GM19099 (cell line): ENCODE measurements around the gene FUT8.

ENCODE experiments used
- POLR2A ChIP-seq: IDR thresholded peaks from 3 replicates; pipeline ENCODE4 v1.6.1; 2011; ENCODE audit warnings: low read depth; ENCODE audit not compliant: insufficient read length; ENCODE audit errors: extremely low read depth

Gene FUT8

DNA sequence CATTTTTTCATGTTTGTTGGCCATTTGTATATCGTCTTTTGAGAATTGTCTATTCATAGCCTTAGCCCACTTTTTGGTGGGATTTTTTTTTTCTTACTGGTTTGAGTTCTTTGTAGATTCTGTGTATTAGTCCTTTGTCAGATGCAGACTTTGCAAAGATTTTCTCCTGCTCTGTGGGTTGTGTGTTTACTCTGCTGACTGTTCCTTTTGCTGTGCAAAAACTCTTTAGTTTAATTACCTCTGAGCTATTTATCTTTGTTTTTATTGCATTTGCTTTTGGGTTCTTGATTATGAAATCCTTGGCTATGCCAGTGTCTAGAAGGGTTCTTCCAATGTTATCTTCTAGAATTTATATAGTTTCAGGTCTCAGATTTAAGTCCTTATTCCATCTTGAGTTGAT lies 220.0 kb downstream of the FUT8 start:
- no peak for TF ChIP-seq POLR2A

DNA sequence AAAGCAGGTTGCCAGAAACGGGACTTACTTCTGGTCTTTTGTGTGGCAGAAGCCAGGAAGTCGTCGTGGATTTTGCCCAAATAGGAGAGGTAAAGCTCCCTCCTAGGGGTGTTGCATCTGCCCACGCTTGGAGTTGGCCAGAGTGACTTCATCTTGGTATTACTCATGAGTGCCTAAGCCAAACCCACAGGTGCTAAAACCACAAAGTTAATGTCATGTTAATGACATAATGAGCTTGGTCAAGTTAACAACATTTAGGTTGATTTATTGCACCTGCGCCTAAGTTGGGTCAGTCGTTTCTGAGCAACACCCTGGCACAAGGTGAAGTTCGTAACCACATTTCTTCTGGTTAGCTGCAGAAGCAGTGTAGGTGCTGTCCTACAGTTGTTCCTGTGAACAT lies 225.2 kb downstream of the FUT8 start:
- TF ChIP-seq POLR2A, result no peak

DNA sequence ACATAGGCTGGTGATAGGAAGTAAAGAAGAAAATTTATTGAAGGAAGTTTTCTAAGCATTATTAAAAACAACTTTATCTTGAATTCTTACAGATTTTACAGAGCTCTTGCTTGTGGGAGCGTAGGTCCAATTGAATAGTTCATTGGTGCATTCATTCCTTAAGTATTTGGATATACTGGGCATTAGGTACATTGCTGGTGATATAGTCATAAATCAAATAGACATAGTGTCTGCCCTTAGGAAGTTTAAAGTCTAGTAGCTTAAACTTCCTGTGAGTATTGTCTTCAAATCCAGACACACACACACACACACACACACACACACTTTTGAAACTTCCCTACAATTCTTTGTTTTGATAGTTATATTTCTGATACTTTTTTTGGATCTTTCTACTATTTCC lies 226.7 kb downstream of the FUT8 start:
- no peak for TF ChIP-seq POLR2A

DNA sequence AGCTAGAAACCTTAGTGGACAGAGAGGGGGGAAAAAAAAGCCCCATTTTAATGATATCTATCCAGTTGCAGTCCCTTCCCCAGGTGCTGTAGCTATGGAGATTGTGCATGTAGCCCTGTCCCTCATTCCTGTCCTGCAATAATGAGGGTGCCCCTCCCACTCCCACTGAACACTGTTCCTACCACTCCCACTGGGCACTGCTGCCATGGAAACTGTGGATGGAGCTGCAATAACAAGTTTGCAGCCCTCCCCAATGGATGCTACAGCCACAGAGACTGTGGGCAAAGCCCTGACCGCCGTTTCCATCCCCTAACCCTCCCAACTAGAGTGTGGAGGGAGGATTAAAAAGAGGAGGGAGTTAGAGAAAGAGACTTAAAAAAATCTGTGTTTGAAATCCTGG lies 238.3 kb downstream of the FUT8 start:
- no peak for TF ChIP-seq POLR2A

DNA sequence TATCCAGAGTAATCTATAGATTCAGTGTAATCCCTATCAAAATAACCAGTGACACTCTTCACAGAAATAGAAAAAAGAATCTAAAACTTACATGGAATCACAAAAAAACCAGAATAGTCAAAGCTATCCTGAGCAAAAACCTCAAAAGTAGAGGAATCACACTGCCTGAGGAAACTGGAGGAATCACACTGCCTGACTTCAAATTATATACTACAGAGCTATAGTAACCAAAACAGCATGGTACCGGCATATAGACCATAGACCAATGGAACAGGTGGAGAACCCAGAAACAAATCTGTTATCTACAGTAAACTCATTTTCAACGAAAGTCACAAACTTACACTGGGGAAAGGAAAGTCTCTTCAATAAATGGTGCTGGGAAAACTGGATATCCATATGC lies 244.0 kb downstream of the FUT8 start:
- no peak for TF ChIP-seq POLR2A

DNA sequence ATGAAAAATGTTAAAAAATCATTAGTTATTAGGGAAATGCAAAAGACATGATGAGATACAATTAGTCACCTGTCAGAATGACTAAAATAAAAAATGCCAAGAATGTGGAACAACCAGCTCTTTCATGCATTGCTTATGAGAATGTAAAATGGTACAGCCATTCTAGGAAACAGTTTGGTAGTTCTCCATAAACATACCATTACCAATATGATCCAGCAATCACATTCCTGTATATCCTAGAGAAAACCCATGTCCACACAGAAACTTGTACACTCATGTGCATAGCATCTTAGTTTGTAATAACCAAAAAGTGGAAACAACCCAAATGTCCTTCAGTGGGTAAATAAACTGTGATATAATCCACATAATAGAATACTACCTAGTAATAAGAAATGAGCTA lies 245.7 kb downstream of the FUT8 start:
- TF ChIP-seq POLR2A, result no peak

DNA sequence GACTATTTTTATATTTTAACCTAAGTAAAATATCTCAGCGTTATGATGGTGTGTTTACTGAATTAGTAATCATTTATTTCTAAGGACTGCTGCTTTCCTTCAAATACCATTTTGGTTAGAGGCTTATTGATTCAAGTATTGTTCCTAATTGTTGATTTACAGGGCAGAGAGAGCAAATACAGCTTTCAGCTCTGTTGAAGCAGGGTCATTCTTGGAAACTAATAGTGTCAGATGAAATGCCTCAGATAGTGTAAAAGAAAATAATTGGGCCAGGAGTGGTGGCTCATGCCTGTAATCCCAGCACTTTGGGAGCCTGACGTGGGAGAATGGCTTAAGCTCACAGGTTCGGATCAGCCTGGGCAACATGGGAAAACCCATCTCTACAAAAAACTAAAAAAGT lies 249.3 kb downstream of the FUT8 start:
- no peak for TF ChIP-seq POLR2A

DNA sequence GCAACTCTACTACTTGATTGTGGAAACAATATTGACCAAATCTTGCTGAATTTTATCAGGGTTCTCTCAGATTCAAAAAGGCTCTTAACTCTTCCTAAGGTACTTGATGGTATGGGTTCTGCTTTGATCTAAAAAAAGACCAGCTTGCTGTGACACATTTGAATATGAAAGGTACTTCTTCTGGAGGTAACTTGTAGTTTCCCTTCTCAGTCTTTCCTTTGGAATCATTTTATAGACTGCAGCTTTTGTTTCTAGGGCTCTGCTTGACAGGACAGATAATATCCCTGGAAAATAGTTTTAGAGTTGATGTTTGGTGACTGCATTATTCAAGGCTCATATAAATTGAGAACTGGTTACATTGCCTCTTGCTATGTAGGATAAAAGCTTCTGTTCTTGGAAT lies 251.9 kb downstream of the FUT8 start:
- no peak for TF ChIP-seq POLR2A

DNA sequence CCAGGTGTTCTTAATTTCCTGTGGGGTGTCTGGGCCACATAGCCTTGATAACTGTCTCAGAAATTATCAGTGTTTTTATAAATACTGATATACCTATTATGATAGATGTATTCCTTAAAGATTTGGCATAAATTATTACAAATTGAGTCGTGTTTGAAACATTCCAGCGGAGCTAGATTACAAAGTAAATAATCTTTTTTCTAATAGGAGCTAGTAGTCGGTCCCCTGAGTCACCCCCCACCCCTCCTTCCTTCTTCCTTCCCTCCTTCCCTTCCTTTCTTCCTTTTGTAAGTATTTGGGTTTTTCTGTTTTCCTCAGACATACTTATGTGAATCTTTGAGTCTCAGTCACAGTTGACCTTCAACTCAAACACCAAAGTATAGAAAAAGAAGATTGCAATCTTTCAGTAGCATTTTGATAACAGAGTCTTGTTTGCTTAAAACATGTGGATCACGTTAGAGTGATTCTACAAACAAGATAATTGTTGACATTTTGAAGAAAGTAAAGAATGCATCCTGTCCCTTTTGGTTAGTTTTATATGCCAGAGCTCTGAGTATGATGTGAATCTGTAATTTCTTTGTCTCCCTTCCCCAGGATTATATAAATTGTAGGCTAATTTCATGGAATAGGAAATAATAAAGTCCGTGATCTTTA lies 264.0 kb downstream of the FUT8 start:
- TF ChIP-seq POLR2A, result no peak

DNA sequence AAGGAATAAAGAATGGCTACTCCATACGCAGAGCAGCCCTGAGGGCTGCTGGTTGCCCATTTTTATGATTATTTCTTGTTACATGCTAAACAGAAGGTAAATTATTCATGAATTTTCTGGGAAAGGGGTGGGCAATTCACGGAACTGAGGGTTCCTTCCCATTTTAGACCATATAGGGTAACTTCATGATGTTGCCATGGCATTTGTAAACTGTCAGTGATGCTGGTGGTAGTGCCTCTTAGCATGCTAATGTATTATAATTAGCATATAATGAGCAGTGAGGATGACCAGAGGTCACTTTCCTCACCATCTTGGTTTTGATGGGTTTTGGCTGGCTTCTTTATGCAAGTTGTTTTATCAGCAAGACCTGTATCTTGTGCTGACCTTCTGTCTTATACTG lies 273.0 kb downstream of the FUT8 start:
- TF ChIP-seq POLR2A, result no peak

DNA sequence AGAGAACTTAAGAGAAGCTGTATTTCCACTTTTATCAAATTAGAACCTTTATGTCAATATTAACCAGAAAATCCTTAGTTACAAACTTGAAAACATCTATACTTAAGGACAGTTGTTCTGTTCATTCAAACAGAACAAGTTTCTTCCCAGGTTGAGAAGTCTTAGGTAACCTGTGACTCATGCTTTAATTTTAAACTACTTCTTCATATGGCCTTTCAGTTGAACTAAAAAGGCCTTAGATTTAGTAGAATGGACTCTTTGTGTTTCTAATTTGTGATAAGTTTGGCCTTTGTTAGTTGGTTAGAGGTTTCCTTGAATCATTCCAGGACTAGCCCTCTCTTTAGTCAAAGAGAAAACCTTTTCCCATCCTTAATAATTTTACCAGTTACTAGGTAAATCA lies 274.2 kb downstream of the FUT8 start:
- TF ChIP-seq POLR2A, result no peak

DNA sequence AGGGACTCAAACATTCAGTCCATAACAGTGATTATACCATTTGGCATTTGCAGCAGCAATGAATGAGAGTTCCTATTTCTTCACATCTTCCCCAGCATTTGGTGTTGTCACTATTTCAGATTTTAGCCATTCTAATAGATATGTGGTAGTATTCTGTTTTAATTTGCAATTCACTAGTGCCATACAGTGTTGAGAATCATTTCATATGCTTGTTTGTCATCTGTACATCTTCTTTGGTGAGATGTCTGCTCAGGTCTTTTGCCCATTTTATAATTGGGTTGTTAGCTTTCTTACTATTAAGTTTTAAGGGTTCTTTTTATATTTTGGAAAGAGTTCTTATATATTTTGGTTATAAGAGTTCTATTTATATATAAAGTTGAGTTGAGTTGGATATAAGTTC lies 276.5 kb downstream of the FUT8 start:
- TF ChIP-seq POLR2A, result no peak

DNA sequence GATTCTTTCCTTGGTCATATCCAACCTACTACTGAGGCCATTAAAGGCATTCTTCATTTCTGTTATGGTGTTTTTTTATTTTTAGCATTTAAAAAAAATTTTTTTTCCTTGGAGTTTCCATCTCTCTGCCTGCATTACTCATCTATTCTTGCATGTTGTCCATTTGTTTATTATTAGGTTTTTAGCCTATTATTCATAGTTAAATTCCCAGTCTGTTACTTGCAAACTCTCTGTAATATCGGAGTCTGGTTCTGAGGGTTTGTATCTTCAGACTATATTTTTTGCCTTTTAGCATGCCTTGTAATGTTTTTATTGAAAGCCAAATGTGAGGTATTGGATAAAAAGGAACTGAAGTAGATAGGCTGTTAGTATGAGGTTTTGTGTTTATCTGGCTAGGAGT lies 284.3 kb downstream of the FUT8 start:
- TF ChIP-seq POLR2A, result no peak

DNA sequence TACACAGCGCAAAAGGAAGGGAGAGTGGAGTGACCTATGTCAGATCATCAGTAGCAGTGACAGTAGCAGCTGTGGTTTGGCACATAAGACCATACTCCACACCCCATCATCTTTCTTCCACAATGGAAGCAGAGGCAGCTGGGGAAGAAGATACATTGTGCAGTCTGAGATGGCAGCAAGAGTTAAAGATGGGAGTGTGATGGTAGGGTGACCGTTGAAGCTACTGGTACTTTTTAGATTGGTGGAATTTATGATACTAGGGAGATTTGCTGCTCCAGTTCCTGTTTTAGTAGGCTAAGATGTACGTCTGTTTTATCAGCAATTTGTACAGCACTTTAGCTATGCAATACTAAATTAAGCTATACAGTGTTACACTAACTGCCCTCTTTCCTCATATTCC lies 291.0 kb downstream of the FUT8 start:
- TF ChIP-seq POLR2A, result no peak

DNA sequence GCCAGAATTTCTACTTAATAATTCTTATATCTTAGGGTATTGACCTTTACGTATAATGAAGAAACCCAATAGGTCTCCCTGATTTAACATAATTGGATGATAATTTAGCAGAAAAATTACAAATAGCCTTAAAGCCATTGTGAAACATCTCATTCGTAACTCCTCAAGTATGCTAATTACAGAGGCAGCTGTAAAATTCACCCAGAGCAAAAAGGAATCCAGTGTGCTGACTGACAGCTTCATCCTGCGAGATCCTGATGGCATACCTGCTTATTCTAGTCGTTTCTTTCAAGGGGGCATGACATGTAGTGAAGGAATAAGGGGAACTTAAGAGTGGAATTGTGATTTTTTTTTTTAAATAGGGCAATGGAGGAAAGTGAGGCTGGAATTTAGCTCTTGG lies 291.5 kb downstream of the FUT8 start:
- TF ChIP-seq POLR2A, result no peak

DNA sequence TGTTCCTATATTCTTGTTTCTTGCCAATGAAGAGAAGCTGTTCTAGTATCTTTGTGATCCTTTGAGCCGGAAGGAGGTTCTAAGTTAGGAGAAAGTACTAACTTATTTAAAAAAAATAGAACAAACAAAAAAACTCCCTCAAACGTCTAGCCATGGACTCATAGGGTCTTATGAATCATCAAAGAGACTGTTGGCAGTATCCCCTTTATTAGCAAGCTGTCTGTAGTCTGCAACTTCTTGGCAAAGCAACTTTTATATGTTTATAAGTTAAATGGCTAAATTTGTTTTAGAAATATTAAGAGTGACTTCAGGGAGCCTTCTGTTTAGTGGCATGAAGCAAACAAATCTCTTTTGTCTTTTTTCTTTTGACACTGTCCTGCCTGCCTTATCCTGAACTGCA lies 291.9 kb downstream of the FUT8 start:
- no peak for TF ChIP-seq POLR2A

DNA sequence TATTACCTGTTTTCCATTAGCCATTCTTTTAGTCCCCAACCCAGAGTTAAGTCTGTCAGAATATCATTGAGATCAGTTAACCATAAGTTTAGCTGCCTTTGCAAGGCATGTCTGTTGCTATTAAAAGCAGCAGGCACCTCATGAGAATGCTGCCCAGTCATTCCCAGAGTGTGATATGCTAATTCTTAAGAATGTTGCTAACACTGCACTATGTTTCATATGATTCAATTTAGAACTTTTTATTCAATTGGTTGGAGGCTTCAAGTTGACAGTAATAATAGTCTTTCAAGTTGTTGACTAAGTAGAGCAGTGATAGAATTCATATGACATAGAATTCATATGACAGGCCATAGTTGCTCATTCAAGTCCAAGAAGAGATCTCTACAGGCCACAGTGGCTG lies 292.3 kb downstream of the FUT8 start:
- no peak for TF ChIP-seq POLR2A

DNA sequence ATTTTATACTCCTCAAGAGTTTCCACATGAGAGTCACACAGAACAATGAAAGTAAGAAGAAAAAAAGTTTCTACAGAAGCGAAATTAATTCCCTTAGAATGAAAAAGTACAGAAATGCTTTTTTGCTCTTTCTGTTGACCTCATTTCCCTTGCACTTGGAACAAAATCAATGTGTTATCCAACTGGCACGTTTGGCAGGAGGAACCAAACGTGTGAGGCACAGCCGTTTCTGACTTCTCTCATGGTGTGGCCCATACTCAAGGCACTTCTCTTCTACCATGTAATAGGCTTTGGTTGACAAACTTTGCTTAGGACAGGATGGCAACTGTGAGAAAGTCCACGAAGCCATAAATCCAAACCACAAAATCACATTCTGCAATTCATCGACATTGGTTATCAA lies 297.0 kb downstream of the FUT8 start:
- no peak for TF ChIP-seq POLR2A

DNA sequence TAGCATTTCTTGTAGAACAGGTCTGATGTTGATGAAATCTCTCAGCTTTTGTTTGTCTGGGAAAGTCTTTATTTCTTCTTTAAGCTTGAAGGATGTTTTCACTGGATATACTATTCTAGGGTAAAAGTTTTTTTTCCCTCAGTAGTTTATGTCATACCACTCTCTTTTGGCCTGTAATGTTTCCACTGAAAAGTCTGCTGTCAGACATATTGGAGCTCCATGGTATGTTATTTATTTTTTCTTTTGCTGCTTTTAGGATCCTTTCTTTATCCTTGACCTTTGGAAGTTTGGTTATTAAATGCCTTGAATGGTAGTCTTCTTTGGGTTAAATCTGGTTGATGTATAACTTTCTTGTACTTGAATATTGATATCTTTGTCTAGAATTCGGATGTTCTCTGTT lies 306.1 kb downstream of the FUT8 start:
- no peak for TF ChIP-seq POLR2A

DNA sequence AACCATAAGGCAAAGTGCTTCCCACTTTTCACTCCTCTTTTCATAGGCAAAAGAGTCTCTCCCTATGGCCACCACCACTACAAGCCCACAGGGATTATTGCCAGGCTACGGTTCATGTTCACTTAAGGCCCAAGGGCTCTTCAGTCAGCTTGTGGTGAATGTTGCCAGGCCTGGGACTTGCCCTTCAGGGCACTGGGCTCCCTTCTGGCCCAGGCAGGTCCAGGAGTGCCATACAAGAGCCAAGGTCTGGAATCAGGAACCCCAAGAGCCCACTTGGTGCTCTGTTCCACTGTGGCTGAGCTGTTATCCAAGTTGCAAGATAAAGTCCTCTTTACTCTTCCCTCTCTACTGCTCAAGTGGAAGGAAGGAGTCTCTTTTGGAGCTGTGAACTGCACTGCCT lies 307.6 kb downstream of the FUT8 start:
- TF ChIP-seq POLR2A, result no peak
